H9 (cell line): ENCODE results near the gene SNRNP25. TPM values are rescaled to one million over a fixed set of nuclear protein-coding genes. Genes with fewer than 3 reads are reported as not detected.

ENCODE experiments used
- DNase-seq: peaks from one replicate; pipeline ENCODE4 v3.0.0-alpha.2; 2017
- H2AFZ ChIP-seq: one replicate; pipeline ENCODE4 v1.6.1; 2013; ENCODE audit warnings: mild to moderate bottlenecking, low read length, control low read depth, moderate library complexity
- H2AK5ac ChIP-seq: 2 replicates; pipeline ENCODE4 v1.6.1; 2013; ENCODE audit warnings: low read length, control low read depth, mixed read lengths; ENCODE audit not compliant: insufficient read length
- H2BK120ac ChIP-seq: one replicate; pipeline ENCODE4 v1.6.1; 2013; ENCODE audit warnings: low read depth, mild to moderate bottlenecking, low read length, control low read depth, inconsistent platforms; ENCODE audit not compliant: poor library complexity, severe bottlenecking
- H2BK12ac ChIP-seq: 2 replicates; pipeline ENCODE4 v1.6.1; 2013; ENCODE audit warnings: low read length, control low read depth, mixed read lengths, low read depth; ENCODE audit not compliant: insufficient read length
- H2BK15ac ChIP-seq: 2 replicates; pipeline ENCODE4 v1.6.1; 2013; ENCODE audit warnings: low read depth, low read length, control low read depth
- H2BK20ac ChIP-seq: one replicate; pipeline ENCODE4 v1.6.1; 2013; ENCODE audit warnings: low read depth, mild to moderate bottlenecking, low read length, control low read depth, inconsistent platforms; ENCODE audit not compliant: poor library complexity, severe bottlenecking
- H2BK5ac ChIP-seq: 2 replicates; pipeline ENCODE4 v1.6.1; 2013; ENCODE audit warnings: low read length, control low read depth, mixed read lengths; ENCODE audit not compliant: insufficient read length
- H3K14ac ChIP-seq: 2 replicates; pipeline ENCODE4 v1.6.1; 2013; ENCODE audit warnings: low read length, control low read depth; ENCODE audit not compliant: insufficient read depth
- H3K18ac ChIP-seq: 2 replicates; pipeline ENCODE4 v1.6.1; 2013; ENCODE audit warnings: low read depth, mild to moderate bottlenecking, mixed read lengths, low read length, control low read depth; ENCODE audit not compliant: insufficient read length
- H3K23ac ChIP-seq: 2 replicates; pipeline ENCODE4 v1.6.1; 2013; ENCODE audit warnings: low read length, control low read depth, mixed read lengths, low read depth; ENCODE audit not compliant: insufficient read length
- H3K23me2 ChIP-seq: 2 replicates; pipeline ENCODE4 v1.6.1; 2013; ENCODE audit warnings: low read depth, mild to moderate bottlenecking, mixed read lengths, low read length, control low read depth; ENCODE audit not compliant: insufficient read length, poor library complexity, severe bottlenecking
- H3K27ac ChIP-seq: 2 replicates; pipeline ENCODE4 v1.5.1; 2013; ENCODE audit warnings: low read length, control low read depth, mixed read lengths, low read depth; ENCODE audit not compliant: insufficient read length
- H3K27me3 ChIP-seq: 2 replicates; pipeline ENCODE4 v1.6.1; 2013; ENCODE audit warnings: low read length, control low read depth, inconsistent platforms; ENCODE audit not compliant: insufficient read depth
- H3K4ac ChIP-seq: 2 replicates; pipeline ENCODE4 v1.6.1; 2013; ENCODE audit warnings: low read depth, mild to moderate bottlenecking, control low read depth, inconsistent platforms, low read length, moderate library complexity
- H3K4me1 ChIP-seq: 2 replicates; pipeline ENCODE4 v1.6.1; 2013; ENCODE audit warnings: low read length, control low read depth, inconsistent platforms; ENCODE audit not compliant: insufficient read depth
- H3K4me2 ChIP-seq: 2 replicates; pipeline ENCODE4 v1.6.1; 2013; ENCODE audit warnings: low read length, control low read depth, mixed read lengths; ENCODE audit not compliant: insufficient read length, insufficient read depth
- H3K56ac ChIP-seq: 2 replicates; pipeline ENCODE4 v1.6.1; 2013; ENCODE audit warnings: low read depth, mild to moderate bottlenecking, mixed read lengths, low read length, control low read depth; ENCODE audit not compliant: insufficient read length
- H3K79me1 ChIP-seq: 2 replicates; pipeline ENCODE4 v1.6.1; 2013; ENCODE audit warnings: low read depth, mild to moderate bottlenecking, moderate library complexity, low read length, control low read depth, inconsistent platforms; ENCODE audit not compliant: insufficient read depth, poor library complexity, severe bottlenecking
- H3K79me2 ChIP-seq: 2 replicates; pipeline ENCODE4 v1.6.1; 2013; ENCODE audit warnings: low read length, control low read depth, inconsistent platforms; ENCODE audit not compliant: insufficient read depth
- H3K9ac ChIP-seq: 2 replicates; pipeline ENCODE4 v1.6.1; 2013; ENCODE audit warnings: low read length, control low read depth, mixed read lengths; ENCODE audit not compliant: insufficient read length; ENCODE audit errors: extremely low read depth
- H3K9me3 ChIP-seq: one replicate; pipeline ENCODE4 v1.6.1; 2013; ENCODE audit warnings: low read depth, low read length, inconsistent platforms; ENCODE audit not compliant: control insufficient read depth
- H3T11ph ChIP-seq: one replicate; pipeline ENCODE4 v1.6.1; 2013; ENCODE audit warnings: mild to moderate bottlenecking, low read length, control low read depth, inconsistent platforms
- H4K20me1 ChIP-seq: one replicate; pipeline ENCODE4 v1.6.1; 2013; ENCODE audit not compliant: control insufficient read depth, insufficient read length, insufficient read depth
- H4K5ac ChIP-seq: 2 replicates; pipeline ENCODE4 v1.6.1; 2013; ENCODE audit warnings: low read depth, mild to moderate bottlenecking, mixed read lengths, low read length, control low read depth; ENCODE audit not compliant: insufficient read length
- H4K8ac ChIP-seq: replicated peaks from 2 replicates; pipeline ENCODE4 v1.6.1; 2013; ENCODE audit warnings: low read length, control low read depth, mixed read lengths, low read depth; ENCODE audit not compliant: insufficient read length
- H4K91ac ChIP-seq: 2 replicates; pipeline ENCODE4 v1.6.1; 2013; ENCODE audit warnings: low read depth, mild to moderate bottlenecking, moderate library complexity, mixed read lengths, low read length, control low read depth; ENCODE audit not compliant: insufficient read length
- H3K27ac Mint-ChIP-seq, 3 experiments: 2 replicates in 2 of 3; 3 replicates in 1 of 3; pipeline ENCODE4 v1.8.0; 2020 to 2021; ENCODE audit warnings: mixed read lengths in 3 of 3, mild to moderate bottlenecking in 1 of 3, moderate library complexity in 1 of 3
- H3K27me3 Mint-ChIP-seq: 2 replicates; pipeline ENCODE4 v1.8.0; 2021; ENCODE audit warnings: low read depth, mild to moderate bottlenecking, moderate library complexity, mixed read lengths
- H3K36me3 Mint-ChIP-seq, 3 experiments: 2 replicates in 2 of 3; 3 replicates in 1 of 3; pipeline ENCODE4 v1.8.0; 2020 to 2021; ENCODE audit warnings: low read depth in 3 of 3, mixed read lengths in 3 of 3; ENCODE audit not compliant: insufficient read depth in 1 of 3
- H3K4me1 Mint-ChIP-seq, 2 experiments: 2 replicates each; pipeline ENCODE4 v1.8.0; 2020; ENCODE audit warnings: mixed read lengths in 2 of 2
- H3K4me3 Mint-ChIP-seq, 2 experiments: 2 replicates in 1 of 2; 3 replicates in 1 of 2; pipeline ENCODE4 v1.8.0; 2020 to 2021; ENCODE audit warnings: mild to moderate bottlenecking in 2 of 2, mixed read lengths in 2 of 2, moderate library complexity in 1 of 2
- H3K9me3 Mint-ChIP-seq, 2 experiments: 2 replicates in 1 of 2; 3 replicates in 1 of 2; pipeline ENCODE4 v1.8.0; 2020; ENCODE audit warnings: mild to moderate bottlenecking in 2 of 2, mixed read lengths in 2 of 2, moderate library complexity in 1 of 2
- WGBS: extraction: QIAGEN DNeasy Blood & Tissue Kit; methylation state at CpG from one replicate; pipeline ENCODE4 v1.1.7; 2013; ENCODE audit warnings: missing lambda C conversion rate, low lambda C conversion rate, mixed read lengths; ENCODE audit not compliant: insufficient read length; ENCODE audit errors: extremely low coverage; 5-methylcytosine and 5-hydroxymethylcytosine counted together
- total RNA-seq: library from RNA; stranded (reverse); gene quantifications from 2 replicates; pipeline ENCODE4 v1.2.1, GENCODE V29; 2021
- TF ChIP-seq, protein P1 (sequence below): fragments of 200-600 bp; sonication (generic); conservative IDR thresholded peaks from 3 replicates; pipeline ENCODE4 v1.8.0; 2021; ENCODE audit warnings: antibody characterized with exemption, mild to moderate bottlenecking

Gene SNRNP25
- total RNA-seq, 1 experiment from 2014 or later = 78.5 TPM

DNA sequence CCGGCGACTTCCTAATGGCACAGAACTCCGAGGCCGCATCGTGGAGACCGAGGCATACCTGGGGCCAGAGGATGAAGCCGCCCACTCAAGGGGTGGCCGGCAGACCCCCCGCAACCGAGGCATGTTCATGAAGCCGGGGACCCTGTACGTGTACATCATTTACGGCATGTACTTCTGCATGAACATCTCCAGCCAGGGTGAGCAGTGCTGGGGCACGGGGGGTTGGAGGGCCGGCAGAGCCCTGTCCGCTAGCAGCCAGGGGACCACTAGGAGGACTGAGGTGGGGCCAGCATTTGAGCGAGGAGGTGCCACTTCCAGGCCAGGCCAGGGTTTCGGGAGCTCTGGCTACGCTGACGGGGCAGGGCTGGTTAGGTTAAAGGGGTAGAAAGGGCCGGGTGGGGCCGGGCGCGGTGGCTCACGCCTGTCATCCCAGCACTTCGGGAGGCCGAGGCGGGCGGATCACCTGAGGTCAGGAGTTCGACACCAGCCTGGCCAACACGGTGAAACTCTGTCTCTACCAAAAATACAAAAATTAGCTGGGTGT is 29.5 kb downstream of the SNRNP25 start:
- Histone ChIP-seq H3K4ac (no peak overlapping the region), H2BK5ac (no peak overlapping the region), H3T11ph (no peak overlapping the region), H4K20me1 (peaks cover 6% of the 10 kb centered on the region), H4K91ac (no peak overlapping the region), H2BK12ac (no peak overlapping the region), H4K5ac (no peak overlapping the region), H3K14ac (no peak overlapping the region; the same call in 1 of the 2 replicates), H2BK15ac (no peak overlapping the region), H3K79me1 (no peaks in the 10 kb centered on the region), H4K8ac (no peak overlapping the region), H3K27me3 (no peaks in the 10 kb centered on the region), H3K18ac (no peak overlapping the region), H3K23me2 (peaks cover 8% of the 10 kb centered on the region), H3K56ac (no peak overlapping the region), H2AFZ (no peak overlapping the region), H3K27ac (no peak overlapping the region), H3K79me2 (no peaks in the 10 kb centered on the region), H2AK5ac (no peak overlapping the region), H3K9ac (no peak overlapping the region), H3K23ac (no peak overlapping the region), H2BK20ac (no peak overlapping the region), H3K9me3 (no peaks in the 10 kb centered on the region), H2BK120ac (no peak overlapping the region), H3K4me2 (no peak overlapping the region), H3K4me1 (no peaks in the 10 kb centered on the region)
- peaks cover 8 to 14% of the 10 kb centered on the region in 2 experiments for H3K4me1 Mint-ChIP-seq
- WGBS = no CpG with 5 or more reads among the region's 31 CpGs
- H3K27me3 Mint-ChIP-seq = no peaks in the 10 kb centered on the region; the same call in 1 of the 2 replicates
- no peaks in the 10 kb centered on the region for H3K9me3 Mint-ChIP-seq
- no peak overlapping the region for H3K4me3 Mint-ChIP-seq
- H3K36me3 Mint-ChIP-seq = peaks cover 8 to 41% (median 30%) of the 10 kb centered on the region in 3 experiments
- H3K27ac Mint-ChIP-seq = no peak overlapping the region
- TF ChIP-seq, protein P1, sequence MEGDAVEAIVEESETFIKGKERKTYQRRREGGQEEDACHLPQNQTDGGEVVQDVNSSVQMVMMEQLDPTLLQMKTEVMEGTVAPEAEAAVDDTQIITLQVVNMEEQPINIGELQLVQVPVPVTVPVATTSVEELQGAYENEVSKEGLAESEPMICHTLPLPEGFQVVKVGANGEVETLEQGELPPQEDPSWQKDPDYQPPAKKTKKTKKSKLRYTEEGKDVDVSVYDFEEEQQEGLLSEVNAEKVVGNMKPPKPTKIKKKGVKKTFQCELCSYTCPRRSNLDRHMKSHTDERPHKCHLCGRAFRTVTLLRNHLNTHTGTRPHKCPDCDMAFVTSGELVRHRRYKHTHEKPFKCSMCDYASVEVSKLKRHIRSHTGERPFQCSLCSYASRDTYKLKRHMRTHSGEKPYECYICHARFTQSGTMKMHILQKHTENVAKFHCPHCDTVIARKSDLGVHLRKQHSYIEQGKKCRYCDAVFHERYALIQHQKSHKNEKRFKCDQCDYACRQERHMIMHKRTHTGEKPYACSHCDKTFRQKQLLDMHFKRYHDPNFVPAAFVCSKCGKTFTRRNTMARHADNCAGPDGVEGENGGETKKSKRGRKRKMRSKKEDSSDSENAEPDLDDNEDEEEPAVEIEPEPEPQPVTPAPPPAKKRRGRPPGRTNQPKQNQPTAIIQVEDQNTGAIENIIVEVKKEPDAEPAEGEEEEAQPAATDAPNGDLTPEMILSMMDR = no peak
- DNase-seq = no peak
